Transverse colon (tissue), 4 donors: ENCODE measurements around the gene NT5DC3. TPM values are rescaled to one million over a fixed set of nuclear protein-coding genes. Genes with fewer than 3 reads are reported as not detected.
"Not testable (repeated sequence)": the region's sequence is repeated elsewhere in the genome, so short reads cannot be mapped to it uniquely, and the experiment has no call there.

Experiments
- DNase-seq: peaks from one replicate; pipeline ENCODE4 v3.0.0-alpha.2; 2019
- H3K27ac ChIP-seq, 4 donors: fragments of 200-600 bp; sonication (generic); 2 replicates each; pipeline ENCODE4 v1.5.1; 2016 to 2018; ENCODE audit warnings: inconsistent platforms in 4 of 4
- H3K27me3 ChIP-seq: fragments of 200-600 bp; sonication (generic); 2 replicates; pipeline ENCODE4 v1.5.1; 2017; ENCODE audit warnings: inconsistent platforms
- H3K36me3 ChIP-seq, 4 donors: fragments of 200-600 bp; sonication (generic); 2 replicates each; pipeline ENCODE4 v1.5.1; 2017 to 2019; ENCODE audit warnings: inconsistent platforms in 4 of 4
- H3K4me1 ChIP-seq, 4 donors: fragments of 200-600 bp; sonication (generic); 2 replicates each; pipeline ENCODE4 v1.5.1; 2017 to 2020; ENCODE audit warnings: inconsistent platforms in 4 of 4
- H3K4me3 ChIP-seq, 4 donors: fragments of 200-600 bp; sonication (generic); 1 replicate in 1 of 4; 2 replicates in 3 of 4; pipeline versions ENCODE4 v1.5.1 to v1.6.1; 2017 to 2019; ENCODE audit warnings: inconsistent platforms in 4 of 4
- H3K9me3 ChIP-seq, 2 donors: fragments of 200-600 bp; sonication (generic); 2 replicates each; pipeline ENCODE4 v1.5.1; 2017 to 2019; ENCODE audit warnings: inconsistent platforms in 2 of 2
- CTCF ChIP-seq, 5 experiments: fragments of 200-600 bp in 3 of 5; fragments of 450-650 bp in 2 of 5; sonication (generic) in 3 of 5; IDR thresholded peaks; 1 replicate in 2 of 5; 2 replicates in 3 of 5; pipeline ENCODE4 v1.5.1; 2016 to 2017; ENCODE audit warnings: antibody characterized with exemption in 5 of 5, inconsistent platforms in 3 of 5, mild to moderate bottlenecking in 2 of 5, moderate library complexity in 1 of 5
- EP300 ChIP-seq: sonication (generic); formaldehyde crosslinking; IDR thresholded peaks from one replicate; pipeline ENCODE4 v1.6.1; 2017; ENCODE audit warnings: antibody characterized with exemption, low read depth
- POLR2A ChIP-seq: fragments of 450-650 bp; IDR thresholded peaks from one replicate; pipeline ENCODE4 v1.6.1; 2016; ENCODE audit warnings: antibody characterized with exemption, mild to moderate bottlenecking, moderate library complexity
- POLR2AphosphoS5 ChIP-seq, 3 donors: sonication (generic); formaldehyde crosslinking; IDR thresholded peaks; one replicate each; pipeline ENCODE4 v1.6.1; 2016; ENCODE audit warnings: antibody characterized with exemption in 3 of 3
- WGBS, 2 donors: methylation state at CpG; one replicate each; pipeline ENCODE4 v1.1.5; 2018; ENCODE audit warnings: low coverage in 1 of 2; 5-methylcytosine and 5-hydroxymethylcytosine counted together
- in situ Hi-C, 4 donors: fragments of 200-750 bp; cut with MboI; loops; one replicate each; pipeline versions ENCODE4 v1.15.0 to v1.15.1; 2017; ENCODE audit warnings: low sequenced_read_pairs in 3 of 4, low pct_ligation_motif_present in 1 of 4, low pct_unique_long_range_greater_than_20kb in 1 of 4
- intact Hi-C: fragments of 100-400 bp; cut with DNase I; formaldehyde crosslinking; loops from one replicate; pipeline ENCODE4 v1.15.1; 2023; ENCODE audit warnings: low total_unique reads
- total RNA-seq, 4 donors: library from RNA; depleted of rRNA; stranded (reverse); fragments of >200 nt; gene quantifications; one replicate each; pipeline ENCODE4 v1.1.0, GENCODE V29; 2016

The NT5DC3 gene
- total RNA-seq, 4 donors from 2014 or later, result 24.3 to 71.4 (median 54.8) TPM

- DNase-seq, result no peak
- no peaks in the 10 kb centered on the region for H3K9me3 ChIP-seq
- TF ChIP-seq EP300, result no peak
- intact Hi-C loops, result no loop called here
- H3K4me1 ChIP-seq, result peaks cover 0 to 10% (median 0%) of the 10 kb centered on the region in 4 donors
- peaks cover 0 to 9% (median 0%) of the 10 kb centered on the region in 4 donors for H3K36me3 ChIP-seq
- H3K27me3 ChIP-seq, result no peaks in the 10 kb centered on the region
- no peak overlapping the region for H3K4me3 ChIP-seq
- in situ Hi-C loops, result no loop called here
- no peak overlapping the region for H3K27ac ChIP-seq
- 95 to 100% methylated on average over 1 of the region's 1 CpG for WGBS, 2 donors
Observed at GRCh38 chr12:103812789-103813188, 28.2 kb downstream of the NT5DC3 start.

GRCh38 chr12:103811791-103812190 lies 29.2 kb downstream of the NT5DC3 start:
- Histone ChIP-seq H3K27me3 (no peaks in the 10 kb centered on the region), H3K36me3 (peaks cover 0 to 9% (median 0%) of the 10 kb centered on the region in 4 donors), H3K4me3 (no peak overlapping the region), H3K9me3 (no peaks in the 10 kb centered on the region), H3K27ac (peak overlapping the region in 1 of 4 donors; percentile 33), H3K4me1 (peaks cover 0 to 15% (median 0%) of the 10 kb centered on the region in 4 donors)
- WGBS, 2 donors, result 80 to 87% methylated on average over 6 of the region's 6 CpGs
- intact Hi-C loops, result no loop called here
- in situ Hi-C loops, result no loop called here
- no peak for DNase-seq
- TF ChIP-seq POLR2AphosphoS5 (IDR thresholded peaks at IDR 0.05) (no peak), CTCF (IDR thresholded peaks at IDR 0.05) (no peak), EP300 (no peak), POLR2A (no peak)

GRCh38 chr12:103810111-103810510 lies 30.9 kb downstream of the NT5DC3 start:
- peak overlapping the region in 1 of 4 donors; percentile 33 for H3K27ac ChIP-seq
- peaks cover 0 to 9% (median 0%) of the 10 kb centered on the region in 4 donors for H3K36me3 ChIP-seq
- no peaks in the 10 kb centered on the region for H3K9me3 ChIP-seq
- no peak overlapping the region for H3K4me3 ChIP-seq
- no peaks in the 10 kb centered on the region for H3K27me3 ChIP-seq
- TF ChIP-seq CTCF (IDR thresholded peaks at IDR 0.05) (no peak), POLR2AphosphoS5 (IDR thresholded peaks at IDR 0.05) (no peak), POLR2A (no peak), EP300 (no peak)
- peaks cover 0 to 20% (median 2%) of the 10 kb centered on the region in 4 donors for H3K4me1 ChIP-seq
- DNase-seq, result no peak
- in situ Hi-C loops (no loop called here), intact Hi-C loops (no loop called here)
- 73 to 82% methylated on average over 4 to 5 of the region's 5 CpGs for WGBS, 2 donors

- intact Hi-C loops, result not testable (repeated sequence)
- WGBS, 2 donors, result 78% methylated on average over 7 of the region's 7 CpGs; no CpG with 5 or more reads in 1 of the 2 donors
Observed at GRCh38 chr12:103809639-103810038, 31.4 kb downstream of the NT5DC3 start.

GRCh38 chr12:103809154-103809553 lies 31.9 kb downstream of the NT5DC3 start:
- Histone ChIP-seq H3K4me3 (no peak overlapping the region), H3K27me3 (no peaks in the 10 kb centered on the region), H3K9me3 (no peaks in the 10 kb centered on the region), H3K4me1 (peaks cover 0 to 24% (median 2%) of the 10 kb centered on the region in 4 donors), H3K27ac (peak overlapping the region in 1 of 4 donors; percentile 25), H3K36me3 (peaks cover 0 to 9% (median 0%) of the 10 kb centered on the region in 4 donors)
- no peak for DNase-seq
- intact Hi-C loops (no loop called here), in situ Hi-C loops (no loop called here)
- no peak for TF ChIP-seq CTCF (IDR thresholded peaks at IDR 0.05)
- TF ChIP-seq EP300, result no peak
- no peak for TF ChIP-seq POLR2A
- TF ChIP-seq POLR2AphosphoS5 (IDR thresholded peaks at IDR 0.05), result no peak
- WGBS, 2 donors, result 88 to 90% methylated on average over 2 to 4 of the region's 4 CpGs

More at GRCh38 chr12:103809639-103810038, 31.4 kb downstream of the NT5DC3 start:
- DNase-seq, H3K27me3 ChIP-seq, H3K9me3 ChIP-seq, in situ Hi-C loops, H3K36me3 ChIP-seq, H3K4me3 ChIP-seq: not testable (repeated sequence)
- Histone ChIP-seq H3K27ac (peak overlapping the region in 1 of 4 donors; percentile 25), H3K4me1 (peaks cover 0 to 25% (median 2%) of the 10 kb centered on the region in 4 donors)
